ENCODE data around the gene EYS.
"Not testable (repeated sequence)": the region's sequence is repeated elsewhere in the genome, so short reads cannot be mapped to it uniquely, and the experiment has no call there.

Gene EYS

DNA sequence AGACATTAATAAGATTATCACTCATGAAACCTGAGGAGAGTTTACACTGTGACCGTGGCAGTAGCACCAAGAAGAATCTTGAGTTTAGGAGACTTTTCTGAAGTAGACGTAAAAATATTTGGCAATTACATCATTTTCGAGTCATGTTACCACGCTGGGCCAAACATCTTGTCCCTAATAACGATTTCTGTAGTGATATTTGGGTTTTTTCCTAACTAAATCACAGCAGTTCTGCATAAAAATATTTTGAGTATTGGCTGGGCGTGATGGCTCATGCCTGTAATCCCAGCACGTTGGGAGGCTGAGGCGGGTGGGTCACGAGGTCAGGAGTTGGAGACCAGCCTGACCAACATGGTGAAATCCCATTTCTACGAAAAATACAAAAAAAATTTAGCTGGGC lies 1809.1 kb downstream of the EYS start:
- no peak for TF ChIP-seq ZFP3 (CRISPR knock-in tag; IDR thresholded peaks at IDR 0.05)
- no peak for TF ChIP-seq RARB (CRISPR knock-in tag; IDR thresholded peaks at IDR 0.05)
- no peak for TF ChIP-seq SNAI2 (CRISPR knock-in tag; IDR thresholded peaks at IDR 0.05)
- TF ChIP-seq ZNF70 (CRISPR knock-in tag; IDR thresholded peaks at IDR 0.05): no peak
- TF ChIP-seq, protein P1, sequence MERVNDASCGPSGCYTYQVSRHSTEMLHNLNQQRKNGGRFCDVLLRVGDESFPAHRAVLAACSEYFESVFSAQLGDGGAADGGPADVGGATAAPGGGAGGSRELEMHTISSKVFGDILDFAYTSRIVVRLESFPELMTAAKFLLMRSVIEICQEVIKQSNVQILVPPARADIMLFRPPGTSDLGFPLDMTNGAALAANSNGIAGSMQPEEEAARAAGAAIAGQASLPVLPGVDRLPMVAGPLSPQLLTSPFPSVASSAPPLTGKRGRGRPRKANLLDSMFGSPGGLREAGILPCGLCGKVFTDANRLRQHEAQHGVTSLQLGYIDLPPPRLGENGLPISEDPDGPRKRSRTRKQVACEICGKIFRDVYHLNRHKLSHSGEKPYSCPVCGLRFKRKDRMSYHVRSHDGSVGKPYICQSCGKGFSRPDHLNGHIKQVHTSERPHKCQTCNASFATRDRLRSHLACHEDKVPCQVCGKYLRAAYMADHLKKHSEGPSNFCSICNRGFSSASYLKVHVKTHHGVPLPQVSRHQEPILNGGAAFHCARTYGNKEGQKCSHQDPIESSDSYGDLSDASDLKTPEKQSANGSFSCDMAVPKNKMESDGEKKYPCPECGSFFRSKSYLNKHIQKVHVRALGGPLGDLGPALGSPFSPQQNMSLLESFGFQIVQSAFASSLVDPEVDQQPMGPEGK (CRISPR knock-in tag; IDR thresholded peaks at IDR 0.05; ENCODE audit: borderline replicate concordance): no peak; the same call in 1 of the 2 replicates
- TF ChIP-seq, protein P2, sequence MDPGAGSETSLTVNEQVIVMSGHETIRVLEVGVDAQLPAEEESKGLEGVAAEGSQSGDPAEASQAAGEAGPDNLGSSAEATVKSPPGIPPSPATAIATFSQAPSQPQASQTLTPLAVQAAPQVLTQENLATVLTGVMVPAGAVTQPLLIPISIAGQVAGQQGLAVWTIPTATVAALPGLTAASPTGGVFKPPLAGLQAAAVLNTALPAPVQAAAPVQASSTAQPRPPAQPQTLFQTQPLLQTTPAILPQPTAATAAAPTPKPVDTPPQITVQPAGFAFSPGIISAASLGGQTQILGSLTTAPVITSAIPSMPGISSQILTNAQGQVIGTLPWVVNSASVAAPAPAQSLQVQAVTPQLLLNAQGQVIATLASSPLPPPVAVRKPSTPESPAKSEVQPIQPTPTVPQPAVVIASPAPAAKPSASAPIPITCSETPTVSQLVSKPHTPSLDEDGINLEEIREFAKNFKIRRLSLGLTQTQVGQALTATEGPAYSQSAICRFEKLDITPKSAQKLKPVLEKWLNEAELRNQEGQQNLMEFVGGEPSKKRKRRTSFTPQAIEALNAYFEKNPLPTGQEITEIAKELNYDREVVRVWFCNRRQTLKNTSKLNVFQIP (CRISPR knock-in tag; IDR thresholded peaks at IDR 0.05; ENCODE audit: borderline replicate concordance, low read depth): no peak
- no peak for TF ChIP-seq TCF4 (CRISPR knock-in tag; IDR thresholded peaks at IDR 0.05; ENCODE audit: borderline replicate concordance)
- TF ChIP-seq ISL1 (CRISPR knock-in tag; IDR thresholded peaks at IDR 0.05): no peak
- no peak for TF ChIP-seq GLIS3 (CRISPR knock-in tag; IDR thresholded peaks at IDR 0.05)
- no peak for ATAC-seq

DNA sequence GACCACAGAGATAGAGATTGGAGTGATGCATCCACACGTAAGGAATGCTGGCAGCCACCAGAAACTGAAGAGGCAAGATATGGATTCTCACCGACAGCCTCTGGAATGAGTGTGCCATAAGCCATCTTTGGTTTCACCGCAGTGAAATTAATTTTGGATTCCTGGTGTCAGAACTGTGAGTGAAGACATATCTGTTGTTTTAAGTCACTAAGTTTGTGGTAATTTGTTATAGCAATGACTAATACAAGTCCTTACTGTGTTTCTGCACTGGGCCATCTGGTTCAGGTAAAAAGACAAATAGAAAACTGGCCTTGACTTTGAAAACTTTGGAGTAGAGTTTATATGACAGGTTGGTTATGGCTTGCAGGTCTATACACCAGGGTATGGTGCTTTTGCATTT lies 1809.6 kb downstream of the EYS start:
- peak; percentile 92 for ATAC-seq
- TF ChIP-seq ZNF8 (CRISPR knock-in tag; IDR thresholded peaks at IDR 0.05): no peak
- TF ChIP-seq ZFP3 (CRISPR knock-in tag; IDR thresholded peaks at IDR 0.05): no peak
- TF ChIP-seq, protein P3, sequence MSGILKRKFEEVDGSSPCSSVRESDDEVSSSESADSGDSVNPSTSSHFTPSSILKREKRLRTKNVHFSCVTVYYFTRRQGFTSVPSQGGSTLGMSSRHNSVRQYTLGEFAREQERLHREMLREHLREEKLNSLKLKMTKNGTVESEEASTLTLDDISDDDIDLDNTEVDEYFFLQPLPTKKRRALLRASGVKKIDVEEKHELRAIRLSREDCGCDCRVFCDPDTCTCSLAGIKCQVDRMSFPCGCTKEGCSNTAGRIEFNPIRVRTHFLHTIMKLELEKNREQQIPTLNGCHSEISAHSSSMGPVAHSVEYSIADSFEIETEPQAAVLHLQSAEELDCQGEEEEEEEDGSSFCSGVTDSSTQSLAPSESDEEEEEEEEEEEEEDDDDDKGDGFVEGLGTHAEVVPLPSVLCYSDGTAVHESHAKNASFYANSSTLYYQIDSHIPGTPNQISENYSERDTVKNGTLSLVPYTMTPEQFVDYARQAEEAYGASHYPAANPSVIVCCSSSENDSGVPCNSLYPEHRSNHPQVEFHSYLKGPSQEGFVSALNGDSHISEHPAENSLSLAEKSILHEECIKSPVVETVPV (CRISPR knock-in tag; IDR thresholded peaks at IDR 0.05): peak; percentile 34; the same call in 1 of the 2 replicates
- peak; percentile 79; the same call in 1 of the 2 replicates for TF ChIP-seq TOX (CRISPR knock-in tag; IDR thresholded peaks at IDR 0.05; ENCODE audit: borderline replicate concordance)
- TF ChIP-seq SNAI2 (CRISPR knock-in tag; IDR thresholded peaks at IDR 0.05): no peak
- TF ChIP-seq GLIS3 (CRISPR knock-in tag; IDR thresholded peaks at IDR 0.05): no peak
- TF ChIP-seq, protein P2 (CRISPR knock-in tag; IDR thresholded peaks at IDR 0.05; ENCODE audit: borderline replicate concordance, low read depth): peak; percentile 83; the same call in 1 of the 2 replicates
- no peak for TF ChIP-seq ZFP30 (CRISPR knock-in tag; IDR thresholded peaks at IDR 0.05)
- peak; percentile 53; the same call in 1 of the 2 replicates for TF ChIP-seq TCF4 (CRISPR knock-in tag; IDR thresholded peaks at IDR 0.05; ENCODE audit: borderline replicate concordance)
- peak; percentile 85 for TF ChIP-seq ISL1 (CRISPR knock-in tag; IDR thresholded peaks at IDR 0.05)
- TF ChIP-seq, protein P1 (CRISPR knock-in tag; IDR thresholded peaks at IDR 0.05; ENCODE audit: borderline replicate concordance): peak; percentile 82
- TF ChIP-seq RARB (CRISPR knock-in tag; IDR thresholded peaks at IDR 0.05): no peak
- TF ChIP-seq ZC3H10 (CRISPR knock-in tag; IDR thresholded peaks at IDR 0.05): peak; percentile 72

DNA sequence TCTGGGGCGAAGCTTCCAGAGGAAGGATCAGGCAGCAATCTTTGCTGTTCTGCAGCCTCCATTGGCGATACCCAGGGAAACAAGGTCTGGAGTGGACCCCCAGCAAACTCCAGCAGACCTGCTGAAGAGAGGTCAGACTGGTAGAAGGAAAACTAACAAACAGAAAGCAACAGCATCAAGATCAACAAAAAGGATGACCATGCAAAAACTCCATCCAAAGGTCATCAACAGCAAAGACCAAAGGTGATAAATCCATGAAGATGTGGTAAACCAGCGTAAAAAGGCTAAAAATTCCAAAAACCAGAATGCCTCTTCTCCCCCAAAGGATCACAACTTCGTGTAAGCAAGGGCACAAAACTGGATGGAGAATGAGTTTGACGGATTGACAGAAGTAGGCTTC lies 1818.6 kb downstream of the EYS start:
- TF ChIP-seq TCF4 (CRISPR knock-in tag; IDR thresholded peaks at IDR 0.05; ENCODE audit: borderline replicate concordance) (no peak), ESRRG (CRISPR knock-in tag; IDR thresholded peaks at IDR 0.05) (no peak), RARB (CRISPR knock-in tag; IDR thresholded peaks at IDR 0.05) (no peak), ISL1 (CRISPR knock-in tag; IDR thresholded peaks at IDR 0.05) (no peak), ZNF8 (CRISPR knock-in tag; IDR thresholded peaks at IDR 0.05) (no peak), ZC3H10 (CRISPR knock-in tag; IDR thresholded peaks at IDR 0.05) (no peak), CSDC2 (CRISPR knock-in tag; IDR thresholded peaks at IDR 0.05) (no peak), TOX (CRISPR knock-in tag; IDR thresholded peaks at IDR 0.05; ENCODE audit: borderline replicate concordance) (no peak), ZFP3 (CRISPR knock-in tag; IDR thresholded peaks at IDR 0.05) (no peak), OSR1 (CRISPR knock-in tag; IDR thresholded peaks at IDR 0.05) (no peak), GLIS3 (CRISPR knock-in tag; IDR thresholded peaks at IDR 0.05) (no peak), PPARA (CRISPR knock-in tag; IDR thresholded peaks at IDR 0.05; ENCODE audit: borderline replicate concordance) (no peak), ZNF70 (CRISPR knock-in tag; IDR thresholded peaks at IDR 0.05) (no peak)
- TF ChIP-seq, protein P3 (CRISPR knock-in tag; IDR thresholded peaks at IDR 0.05): no peak
- TF ChIP-seq, protein P1 (CRISPR knock-in tag; IDR thresholded peaks at IDR 0.05; ENCODE audit: borderline replicate concordance): no peak
- TF ChIP-seq, protein P4, sequence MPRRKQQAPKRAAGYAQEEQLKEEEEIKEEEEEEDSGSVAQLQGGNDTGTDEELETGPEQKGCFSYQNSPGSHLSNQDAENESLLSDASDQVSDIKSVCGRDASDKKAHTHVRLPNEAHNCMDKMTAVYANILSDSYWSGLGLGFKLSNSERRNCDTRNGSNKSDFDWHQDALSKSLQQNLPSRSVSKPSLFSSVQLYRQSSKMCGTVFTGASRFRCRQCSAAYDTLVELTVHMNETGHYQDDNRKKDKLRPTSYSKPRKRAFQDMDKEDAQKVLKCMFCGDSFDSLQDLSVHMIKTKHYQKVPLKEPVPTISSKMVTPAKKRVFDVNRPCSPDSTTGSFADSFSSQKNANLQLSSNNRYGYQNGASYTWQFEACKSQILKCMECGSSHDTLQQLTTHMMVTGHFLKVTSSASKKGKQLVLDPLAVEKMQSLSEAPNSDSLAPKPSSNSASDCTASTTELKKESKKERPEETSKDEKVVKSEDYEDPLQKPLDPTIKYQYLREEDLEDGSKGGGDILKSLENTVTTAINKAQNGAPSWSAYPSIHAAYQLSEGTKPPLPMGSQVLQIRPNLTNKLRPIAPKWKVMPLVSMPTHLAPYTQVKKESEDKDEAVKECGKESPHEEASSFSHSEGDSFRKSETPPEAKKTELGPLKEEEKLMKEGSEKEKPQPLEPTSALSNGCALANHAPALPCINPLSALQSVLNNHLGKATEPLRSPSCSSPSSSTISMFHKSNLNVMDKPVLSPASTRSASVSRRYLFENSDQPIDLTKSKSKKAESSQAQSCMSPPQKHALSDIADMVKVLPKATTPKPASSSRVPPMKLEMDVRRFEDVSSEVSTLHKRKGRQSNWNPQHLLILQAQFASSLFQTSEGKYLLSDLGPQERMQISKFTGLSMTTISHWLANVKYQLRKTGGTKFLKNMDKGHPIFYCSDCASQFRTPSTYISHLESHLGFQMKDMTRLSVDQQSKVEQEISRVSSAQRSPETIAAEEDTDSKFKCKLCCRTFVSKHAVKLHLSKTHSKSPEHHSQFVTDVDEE (CRISPR knock-in tag; IDR thresholded peaks at IDR 0.05): no peak
- no peak for ATAC-seq

DNA sequence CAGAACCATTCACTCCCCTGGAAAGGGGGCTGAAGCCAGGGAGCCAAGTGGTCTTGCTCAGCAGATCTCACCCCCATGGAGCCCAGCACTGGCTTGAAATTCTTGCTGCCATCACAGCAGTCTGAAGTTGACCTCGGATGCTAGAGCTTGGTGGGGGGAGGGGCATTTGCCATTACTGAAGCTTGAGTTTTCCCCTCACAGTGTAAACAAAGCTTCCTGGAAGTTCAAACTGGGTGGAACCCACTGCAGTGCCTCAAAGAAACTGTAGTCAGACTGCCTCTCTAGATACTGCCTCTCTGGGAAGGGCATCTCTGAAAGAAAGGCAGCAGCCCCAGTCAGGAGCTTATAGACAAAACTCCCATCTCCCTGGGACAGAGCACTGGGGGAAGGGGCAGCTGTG lies 1819.2 kb downstream of the EYS start:
- ATAC-seq: not testable (repeated sequence)

All from SK-N-SH treated with all-trans-retinoic acid at 6 μM for 48 hours (cell line).